Measurements from ENCODE around the gene CHCHD6. TPM values are rescaled to one million over a fixed set of nuclear protein-coding genes. Genes with fewer than 3 reads are reported as not detected.

Gene CHCHD6
- total RNA-seq, 4 donors from 2014 or later: 13.4 to 22.0 (median 16.1) TPM

- Histone ChIP-seq H3K27ac (no peak overlapping the region), H3K9me3 (no peaks in the 10 kb centered on the region), H3K27me3 (no peaks in the 10 kb centered on the region), H3K36me3 (no peaks in the 10 kb centered on the region), H3K4me1 (peaks cover 31% of the 10 kb centered on the region), H3K4me3 (no peak overlapping the region)
- peak in 1 of 2 donors; percentile 40 for DNase-seq (ENCODE audit: low spot score in 2 of 2)
- no peak for TF ChIP-seq POLR2AphosphoS5 (IDR thresholded peaks at IDR 0.05)
- TF ChIP-seq, protein P1, sequence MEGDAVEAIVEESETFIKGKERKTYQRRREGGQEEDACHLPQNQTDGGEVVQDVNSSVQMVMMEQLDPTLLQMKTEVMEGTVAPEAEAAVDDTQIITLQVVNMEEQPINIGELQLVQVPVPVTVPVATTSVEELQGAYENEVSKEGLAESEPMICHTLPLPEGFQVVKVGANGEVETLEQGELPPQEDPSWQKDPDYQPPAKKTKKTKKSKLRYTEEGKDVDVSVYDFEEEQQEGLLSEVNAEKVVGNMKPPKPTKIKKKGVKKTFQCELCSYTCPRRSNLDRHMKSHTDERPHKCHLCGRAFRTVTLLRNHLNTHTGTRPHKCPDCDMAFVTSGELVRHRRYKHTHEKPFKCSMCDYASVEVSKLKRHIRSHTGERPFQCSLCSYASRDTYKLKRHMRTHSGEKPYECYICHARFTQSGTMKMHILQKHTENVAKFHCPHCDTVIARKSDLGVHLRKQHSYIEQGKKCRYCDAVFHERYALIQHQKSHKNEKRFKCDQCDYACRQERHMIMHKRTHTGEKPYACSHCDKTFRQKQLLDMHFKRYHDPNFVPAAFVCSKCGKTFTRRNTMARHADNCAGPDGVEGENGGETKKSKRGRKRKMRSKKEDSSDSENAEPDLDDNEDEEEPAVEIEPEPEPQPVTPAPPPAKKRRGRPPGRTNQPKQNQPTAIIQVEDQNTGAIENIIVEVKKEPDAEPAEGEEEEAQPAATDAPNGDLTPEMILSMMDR (IDR thresholded peaks at IDR 0.05): no peak
- TF ChIP-seq EP300 (IDR thresholded peaks at IDR 0.05): no peak
- no peak for TF ChIP-seq POLR2A (IDR thresholded peaks at IDR 0.05)
- 73% methylated on average over 7 of the region's 7 CpGs for WGBS
These were observed 47.7 kb downstream of the CHCHD6 start for GRCh38 chr3:126751611-126752302.

GRCh38 chr3:126752303-126753190, 48.5 kb downstream of the CHCHD6 start:
- TF ChIP-seq, protein P1 (IDR thresholded peaks at IDR 0.05): peak; percentile 77 to 78
- no peak for TF ChIP-seq EP300 (IDR thresholded peaks at IDR 0.05)
- WGBS: 37% methylated on average over 12 of the region's 15 CpGs
- no peak overlapping the region for H3K4me3 ChIP-seq
- peak overlapping the region; percentile 66 for H3K27ac ChIP-seq
- H3K36me3 ChIP-seq: no peaks in the 10 kb centered on the region
- H3K9me3 ChIP-seq: no peaks in the 10 kb centered on the region
- H3K27me3 ChIP-seq: no peaks in the 10 kb centered on the region
- peak; percentile 82 to 88 for DNase-seq (ENCODE audit: low spot score in 2 of 2)
- H3K4me1 ChIP-seq: peaks cover 31% of the 10 kb centered on the region

GRCh38 chr3:126753191-126754160, 49.4 kb downstream of the CHCHD6 start:
- DNase-seq (ENCODE audit: low spot score in 2 of 2): peak in 1 of 2 donors; percentile 74

GRCh38 chr3:126755866-126756265, 51.8 kb downstream of the CHCHD6 start:
- no peaks in the 10 kb centered on the region for H3K9me3 ChIP-seq
- no peaks in the 10 kb centered on the region for H3K27me3 ChIP-seq
- no peak overlapping the region for H3K4me3 ChIP-seq
- H3K4me1 ChIP-seq: peaks cover 31% of the 10 kb centered on the region
- no peaks in the 10 kb centered on the region for H3K36me3 ChIP-seq
- 90% methylated on average over 5 of the region's 5 CpGs for WGBS
- no peak overlapping the region for H3K27ac ChIP-seq
- DNase-seq (ENCODE audit: low spot score in 2 of 2): peak in 1 of 2 donors; percentile 32
- TF ChIP-seq POLR2A (IDR thresholded peaks at IDR 0.05) (no peak), POLR2AphosphoS5 (IDR thresholded peaks at IDR 0.05) (no peak), EP300 (IDR thresholded peaks at IDR 0.05) (no peak)
- TF ChIP-seq, protein P1 (IDR thresholded peaks at IDR 0.05): no peak

More at GRCh38 chr3:126753191-126754160, 49.4 kb downstream of the CHCHD6 start:
- H3K36me3 ChIP-seq: no peaks in the 10 kb centered on the region
- TF ChIP-seq POLR2A (IDR thresholded peaks at IDR 0.05) (no peak), POLR2AphosphoS5 (IDR thresholded peaks at IDR 0.05) (no peak), EP300 (IDR thresholded peaks at IDR 0.05) (no peak)
- TF ChIP-seq, protein P1 (IDR thresholded peaks at IDR 0.05): no peak
- H3K27me3 ChIP-seq: no peaks in the 10 kb centered on the region
- H3K4me1 ChIP-seq: peaks cover 31% of the 10 kb centered on the region
- H3K27ac ChIP-seq: peak overlapping the region; percentile 66
- H3K9me3 ChIP-seq: no peaks in the 10 kb centered on the region
- H3K4me3 ChIP-seq: no peak overlapping the region
- 59% methylated on average over 7 of the region's 14 CpGs for WGBS
